Neural cell (in vitro differentiated cells): ENCODE measurements around the gene PCSK1N.

ENCODE experiments used
- MXI1 ChIP-seq: fragments of 450-650 bp; conservative IDR thresholded peaks from 2 replicates; pipeline ENCODE4 v1.6.1; 2014; ENCODE audit warnings: antibody characterized with exemption, mild to moderate bottlenecking; ENCODE audit not compliant: poor library complexity, severe bottlenecking
- POLR2AphosphoS5 ChIP-seq: IDR thresholded peaks from 2 replicates; pipeline ENCODE4 v1.6.1; 2012
- SMC3 ChIP-seq: fragments of 450-650 bp; conservative IDR thresholded peaks from 2 replicates; pipeline ENCODE4 v1.6.1; 2014; ENCODE audit warnings: antibody characterized with exemption, mild to moderate bottlenecking, moderate library complexity; ENCODE audit not compliant: poor library complexity
- TF ChIP-seq, protein P1 (sequence below): fragments of 450-650 bp; IDR thresholded peaks from 2 replicates; pipeline ENCODE4 v1.5.1; 2014; ENCODE audit warnings: antibody characterized with exemption, mild to moderate bottlenecking, moderate library complexity; ENCODE audit not compliant: poor library complexity, severe bottlenecking
- TF ChIP-seq, protein P2 (sequence below): IDR thresholded peaks from 2 replicates; pipeline ENCODE4 v1.6.1; 2012; ENCODE audit warnings: borderline replicate concordance

DNA sequence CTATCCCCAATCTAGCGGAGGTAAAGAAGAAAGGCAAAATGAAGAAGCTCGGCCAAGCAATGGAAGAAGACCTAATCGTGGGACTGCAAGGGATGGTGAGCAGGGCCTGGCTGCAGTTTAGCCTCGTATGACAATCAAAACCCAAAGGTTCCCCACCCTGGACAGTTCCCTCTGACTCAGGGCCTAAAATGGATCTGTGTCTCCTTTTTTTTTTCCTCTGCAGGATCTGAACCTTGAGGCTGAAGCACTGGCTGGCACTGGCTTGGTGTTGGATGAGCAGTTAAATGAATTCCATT, 32.6 kb downstream of the PCSK1N start:
- TF ChIP-seq, protein P1, sequence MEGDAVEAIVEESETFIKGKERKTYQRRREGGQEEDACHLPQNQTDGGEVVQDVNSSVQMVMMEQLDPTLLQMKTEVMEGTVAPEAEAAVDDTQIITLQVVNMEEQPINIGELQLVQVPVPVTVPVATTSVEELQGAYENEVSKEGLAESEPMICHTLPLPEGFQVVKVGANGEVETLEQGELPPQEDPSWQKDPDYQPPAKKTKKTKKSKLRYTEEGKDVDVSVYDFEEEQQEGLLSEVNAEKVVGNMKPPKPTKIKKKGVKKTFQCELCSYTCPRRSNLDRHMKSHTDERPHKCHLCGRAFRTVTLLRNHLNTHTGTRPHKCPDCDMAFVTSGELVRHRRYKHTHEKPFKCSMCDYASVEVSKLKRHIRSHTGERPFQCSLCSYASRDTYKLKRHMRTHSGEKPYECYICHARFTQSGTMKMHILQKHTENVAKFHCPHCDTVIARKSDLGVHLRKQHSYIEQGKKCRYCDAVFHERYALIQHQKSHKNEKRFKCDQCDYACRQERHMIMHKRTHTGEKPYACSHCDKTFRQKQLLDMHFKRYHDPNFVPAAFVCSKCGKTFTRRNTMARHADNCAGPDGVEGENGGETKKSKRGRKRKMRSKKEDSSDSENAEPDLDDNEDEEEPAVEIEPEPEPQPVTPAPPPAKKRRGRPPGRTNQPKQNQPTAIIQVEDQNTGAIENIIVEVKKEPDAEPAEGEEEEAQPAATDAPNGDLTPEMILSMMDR = no peak
- TF ChIP-seq, protein P2, sequence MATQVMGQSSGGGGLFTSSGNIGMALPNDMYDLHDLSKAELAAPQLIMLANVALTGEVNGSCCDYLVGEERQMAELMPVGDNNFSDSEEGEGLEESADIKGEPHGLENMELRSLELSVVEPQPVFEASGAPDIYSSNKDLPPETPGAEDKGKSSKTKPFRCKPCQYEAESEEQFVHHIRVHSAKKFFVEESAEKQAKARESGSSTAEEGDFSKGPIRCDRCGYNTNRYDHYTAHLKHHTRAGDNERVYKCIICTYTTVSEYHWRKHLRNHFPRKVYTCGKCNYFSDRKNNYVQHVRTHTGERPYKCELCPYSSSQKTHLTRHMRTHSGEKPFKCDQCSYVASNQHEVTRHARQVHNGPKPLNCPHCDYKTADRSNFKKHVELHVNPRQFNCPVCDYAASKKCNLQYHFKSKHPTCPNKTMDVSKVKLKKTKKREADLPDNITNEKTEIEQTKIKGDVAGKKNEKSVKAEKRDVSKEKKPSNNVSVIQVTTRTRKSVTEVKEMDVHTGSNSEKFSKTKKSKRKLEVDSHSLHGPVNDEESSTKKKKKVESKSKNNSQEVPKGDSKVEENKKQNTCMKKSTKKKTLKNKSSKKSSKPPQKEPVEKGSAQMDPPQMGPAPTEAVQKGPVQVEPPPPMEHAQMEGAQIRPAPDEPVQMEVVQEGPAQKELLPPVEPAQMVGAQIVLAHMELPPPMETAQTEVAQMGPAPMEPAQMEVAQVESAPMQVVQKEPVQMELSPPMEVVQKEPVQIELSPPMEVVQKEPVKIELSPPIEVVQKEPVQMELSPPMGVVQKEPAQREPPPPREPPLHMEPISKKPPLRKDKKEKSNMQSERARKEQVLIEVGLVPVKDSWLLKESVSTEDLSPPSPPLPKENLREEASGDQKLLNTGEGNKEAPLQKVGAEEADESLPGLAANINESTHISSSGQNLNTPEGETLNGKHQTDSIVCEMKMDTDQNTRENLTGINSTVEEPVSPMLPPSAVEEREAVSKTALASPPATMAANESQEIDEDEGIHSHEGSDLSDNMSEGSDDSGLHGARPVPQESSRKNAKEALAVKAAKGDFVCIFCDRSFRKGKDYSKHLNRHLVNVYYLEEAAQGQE = no peak
- TF ChIP-seq POLR2AphosphoS5 (no peak), MXI1 (no peak), SMC3 (no peak)
